ENCODE measurements around the gene DDX10. TPM values are rescaled to one million over a fixed set of nuclear protein-coding genes. Genes with fewer than 3 reads are reported as not detected.

The DDX10 gene
- total and polyA plus RNA-seq, 7 donors = 10.0 to 18.0 (median 11.4) TPM

GRCh38 chr11:108793138-108793537 is 128.3 kb downstream of the DDX10 start:
- DNase-seq (no peak), ATAC-seq (no peak)
- H3K27ac ChIP-seq = no peak overlapping the region
- no peaks in the 10 kb centered on the region for H3K9me3 ChIP-seq
- 89 to 95% (median 94%) methylated on average over 2 of the region's 2 CpGs for WGBS, 3 donors
- intact Hi-C loops (cut with DNase I) = no loop called here
- peaks cover 8% of the 10 kb centered on the region for H3K4me1 ChIP-seq
- TF ChIP-seq CTCF (IDR thresholded peaks at IDR 0.05) = no peak
- H3K27me3 ChIP-seq (ENCODE audit: insufficient read depth in 3 of 3, low read length in 2 of 3) = no peaks in the 10 kb centered on the region
- no peaks in the 10 kb centered on the region for H3K36me3 ChIP-seq (ENCODE audit: insufficient read depth in 1 of 2, low read depth in 1 of 2)
- no peak overlapping the region for H3K4me3 ChIP-seq

GRCh38 chr11:108793611-108794010 is 128.7 kb downstream of the DDX10 start:
- no peaks in the 10 kb centered on the region for H3K27me3 ChIP-seq (ENCODE audit: insufficient read depth in 3 of 3, low read length in 2 of 3)
- no peak for TF ChIP-seq CTCF (IDR thresholded peaks at IDR 0.05)
- intact Hi-C loops (cut with DNase I) = no loop called here
- WGBS, 3 donors = 63 to 69% (median 67%) methylated on average over 2 of the region's 2 CpGs
- H3K4me1 ChIP-seq = peaks cover 8% of the 10 kb centered on the region
- no peak overlapping the region for H3K27ac ChIP-seq
- no peaks in the 10 kb centered on the region for H3K9me3 ChIP-seq
- H3K36me3 ChIP-seq (ENCODE audit: insufficient read depth in 1 of 2, low read depth in 1 of 2) = no peaks in the 10 kb centered on the region
- H3K4me3 ChIP-seq = no peak overlapping the region
- DNase-seq (no peak), ATAC-seq (no peak)

GRCh38 chr11:108796551-108796950 is 131.7 kb downstream of the DDX10 start:
- intact Hi-C loops (cut with DNase I) = no loop called here
- H3K27me3 ChIP-seq (ENCODE audit: insufficient read depth in 3 of 3, low read length in 2 of 3) = no peaks in the 10 kb centered on the region
- no peak for ATAC-seq

GRCh38 chr11:108797578-108798100 is 132.8 kb downstream of the DDX10 start:
- DNase-seq (no peak), ATAC-seq (no peak)
- H3K9me3 ChIP-seq = no peaks in the 10 kb centered on the region
- peaks cover 8% of the 10 kb centered on the region for H3K4me1 ChIP-seq
- H3K4me3 ChIP-seq = no peak overlapping the region
- intact Hi-C loops (cut with DNase I) = no loop called here
- no peak for TF ChIP-seq CTCF (IDR thresholded peaks at IDR 0.05)
- no peak overlapping the region for H3K27ac ChIP-seq
- no peaks in the 10 kb centered on the region for H3K36me3 ChIP-seq (ENCODE audit: insufficient read depth in 1 of 2, low read depth in 1 of 2)
- H3K27me3 ChIP-seq (ENCODE audit: insufficient read depth in 3 of 3, low read length in 2 of 3) = no peaks in the 10 kb centered on the region
- 81 to 85% (median 82%) methylated on average over 4 of the region's 4 CpGs for WGBS, 3 donors

More at GRCh38 chr11:108796551-108796950, 131.7 kb downstream of the DDX10 start:
- 76 to 85% (median 81%) methylated on average over 4 of the region's 4 CpGs for WGBS, 3 donors
- H3K36me3 ChIP-seq (ENCODE audit: insufficient read depth in 1 of 2, low read depth in 1 of 2) = no peaks in the 10 kb centered on the region
- H3K4me3 ChIP-seq = no peak overlapping the region
- no peak for TF ChIP-seq CTCF (IDR thresholded peaks at IDR 0.05)
- H3K9me3 ChIP-seq = no peaks in the 10 kb centered on the region
- DNase-seq = no peak
- H3K27ac ChIP-seq = no peak overlapping the region
- peaks cover 8% of the 10 kb centered on the region for H3K4me1 ChIP-seq

GRCh38 chr11:108802492-108802891 is 137.6 kb downstream of the DDX10 start:
- WGBS, 3 donors = 90 to 95% (median 91%) methylated on average over 1 of the region's 1 CpG
- intact Hi-C loops (cut with DNase I) = no loop called here
- no peak for TF ChIP-seq CTCF (IDR thresholded peaks at IDR 0.05)
- Histone ChIP-seq H3K4me1 (peaks cover 3% of the 10 kb centered on the region), H3K4me3 (no peak overlapping the region), H3K36me3 (ENCODE audit: insufficient read depth in 1 of 2, low read depth in 1 of 2) (no peaks in the 10 kb centered on the region), H3K9me3 (no peaks in the 10 kb centered on the region), H3K27ac (no peak overlapping the region), H3K27me3 (ENCODE audit: insufficient read depth in 3 of 3, low read length in 2 of 3) (no peaks in the 10 kb centered on the region)
- no peak for ATAC-seq
- DNase-seq = no peak

Measured in psoas muscle (tissue), 8 donors.